BLaER1 treated with 17β-estradiol and CSF1 and Interleukin-3, amounts not matched to agents 10 nM and 100 nM (cell line): ENCODE results near the gene CTNS.
A peak's percentile ranks its signal among the peaks of the same experiment; 100 is the strongest.

ENCODE experiments used
- H3K27ac ChIP-seq, 11 experiments: shearing (Covaris generic); formaldehyde crosslinking; 2 replicates each; pipeline ENCODE4 v1.8.1; 2022
- H3K27me3 ChIP-seq, 11 experiments: shearing (Covaris generic); formaldehyde crosslinking; 2 replicates each; pipeline ENCODE4 v1.8.1; 2022
- H3K36me3 ChIP-seq, 11 experiments: shearing (Covaris generic); formaldehyde crosslinking; 2 replicates each; pipeline ENCODE4 v1.8.1; 2022
- H3K4me1 ChIP-seq, 10 experiments: shearing (Covaris generic); formaldehyde crosslinking; 2 replicates each; pipeline ENCODE4 v1.8.1; 2022
- H3K4me2 ChIP-seq, 11 experiments: shearing (Covaris generic); formaldehyde crosslinking; 2 replicates each; pipeline ENCODE4 v1.8.1; 2022
- H3K4me3 ChIP-seq, 10 experiments: shearing (Covaris generic); formaldehyde crosslinking; 2 replicates each; pipeline ENCODE4 v1.8.1; 2022
- H3K9ac ChIP-seq, 11 experiments: shearing (Covaris generic); formaldehyde crosslinking; 2 replicates each; pipeline ENCODE4 v1.8.1; 2022
- H3K9me3 ChIP-seq, 11 experiments: shearing (Covaris generic); formaldehyde crosslinking; replicated peaks in 1 of 11; 2 replicates each; pipeline ENCODE4 v1.8.1; 2022
- H4K20me1 ChIP-seq, 11 experiments: shearing (Covaris generic); formaldehyde crosslinking; 2 replicates each; pipeline ENCODE4 v1.8.1; 2022
- Cebpa-rat ChIP-seq, 11 experiments: shearing (Covaris generic); IDR thresholded peaks; 2 replicates each; pipeline ENCODE4 v1.8.1; 2022

Gene CTNS

DNA sequence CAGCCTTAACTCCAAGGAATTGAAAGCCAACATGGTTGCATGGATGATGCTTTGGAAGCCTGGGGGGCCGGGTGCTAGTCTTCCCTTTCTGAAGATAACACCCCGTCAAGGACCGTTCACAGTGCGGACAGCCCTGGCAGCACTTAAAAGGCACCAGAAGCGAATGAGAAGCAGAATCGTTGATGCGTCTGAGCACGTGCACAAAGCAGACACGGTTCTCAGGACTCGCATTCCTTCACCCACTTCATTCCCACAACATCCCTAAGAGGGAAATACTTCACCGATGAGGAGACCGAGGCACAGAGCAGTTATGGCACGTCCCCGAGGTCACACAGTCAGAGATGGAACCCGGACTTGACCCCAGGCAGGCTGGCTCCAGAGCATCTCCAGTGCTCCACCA, 41.6 kb upstream of the CTNS start:
- H3K4me3 ChIP-seq: no peak overlapping the region
- H3K27ac ChIP-seq: no peak overlapping the region
- H3K4me1 ChIP-seq: peaks cover 0 to 19% (median 17%) of the 10 kb centered on the region in 10 experiments; a peak in 16 of 20 replicates
- no peaks in the 10 kb centered on the region for H3K27me3 ChIP-seq
- no peaks in the 10 kb centered on the region for H3K9me3 ChIP-seq
- no peak overlapping the region for H3K4me2 ChIP-seq
- H3K36me3 ChIP-seq: peaks cover 0 to 24% (median under 1%) of the 10 kb centered on the region in 11 experiments; a peak in 10 of 22 replicates
- H4K20me1 ChIP-seq: peaks cover 0 to 52% (median 4%) of the 10 kb centered on the region in 11 experiments; a peak in 7 of 22 replicates
- H3K9ac ChIP-seq: no peak overlapping the region
- TF ChIP-seq Cebpa-rat (IDR thresholded peaks at IDR 0.05): no peak

DNA sequence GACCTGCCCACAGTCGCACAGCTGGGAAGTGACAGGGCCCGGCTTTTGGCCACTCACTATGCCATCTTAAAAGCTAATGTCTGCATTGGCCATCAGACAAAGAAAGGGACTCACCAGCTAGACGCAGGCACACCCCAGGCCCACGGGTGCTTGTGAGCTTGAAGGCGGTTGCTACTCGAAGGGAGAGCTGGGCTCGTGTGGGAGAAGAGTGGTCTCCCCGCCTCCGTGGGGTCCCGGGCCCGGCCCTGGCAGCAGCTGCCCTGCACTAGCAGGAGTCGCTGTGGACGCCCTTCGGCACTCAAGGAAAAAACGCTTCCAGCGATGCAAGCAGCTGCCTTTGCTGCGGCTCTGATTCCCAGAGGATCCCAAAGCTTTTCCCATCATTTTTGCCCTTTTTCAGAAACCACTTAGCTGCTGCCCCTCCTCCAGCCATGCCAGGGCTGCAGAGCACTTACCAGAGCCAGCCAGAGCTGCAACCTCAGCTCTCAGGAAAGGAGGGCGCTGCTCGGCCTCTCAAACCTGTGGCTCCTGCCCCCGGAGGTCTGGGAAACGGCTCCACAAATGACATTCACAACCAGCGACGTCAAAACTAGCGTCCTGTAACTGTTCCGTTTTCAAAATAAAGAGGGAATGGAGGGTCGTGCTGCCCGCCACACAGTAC, 39.6 kb upstream of the CTNS start:
- no peak for TF ChIP-seq Cebpa-rat (IDR thresholded peaks at IDR 0.05)
- Histone ChIP-seq H3K36me3 (peaks cover 0 to 10% (median 0%) of the 10 kb centered on the region in 11 experiments; a peak in 4 of 22 replicates), H3K4me1 (peaks cover 0 to 6% (median 0%) of the 10 kb centered on the region in 10 experiments; a peak in 2 of 20 replicates), H3K9ac (peak overlapping the region in 1 of 11 experiments; percentile 14; a peak in 1 of 22 replicates), H3K9me3 (no peaks in the 10 kb centered on the region), H3K4me2 (no peak overlapping the region), H3K27me3 (no peaks in the 10 kb centered on the region), H3K4me3 (no peak overlapping the region), H4K20me1 (peaks cover 0 to 42% (median 4%) of the 10 kb centered on the region in 11 experiments; a peak in 7 of 22 replicates), H3K27ac (no peak overlapping the region)

DNA sequence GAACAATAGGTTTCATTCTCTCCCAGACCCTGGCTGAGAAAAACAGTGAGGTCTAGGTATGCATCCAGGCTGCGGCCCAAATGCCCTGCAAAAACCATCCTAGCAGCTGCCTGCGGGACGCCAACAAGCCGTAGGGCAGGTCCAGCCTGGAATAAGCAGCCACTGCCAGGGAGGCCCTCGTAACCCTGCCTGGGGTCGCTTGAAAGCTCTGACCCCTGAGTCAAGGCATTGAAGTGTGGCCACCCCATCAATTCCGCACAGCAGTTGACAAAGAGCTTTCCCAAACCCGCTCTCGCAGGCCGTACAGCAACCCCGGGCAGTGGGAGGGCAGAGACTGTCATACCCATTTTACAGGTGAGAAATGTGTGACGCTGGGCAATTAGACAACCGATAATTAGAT, 38.5 kb upstream of the CTNS start:
- H3K9me3 ChIP-seq: no peaks in the 10 kb centered on the region
- peaks cover 0 to 36% (median 4%) of the 10 kb centered on the region in 11 experiments; a peak in 7 of 22 replicates for H4K20me1 ChIP-seq
- H3K4me3 ChIP-seq: no peak overlapping the region
- H3K27me3 ChIP-seq: no peaks in the 10 kb centered on the region
- H3K36me3 ChIP-seq: peaks cover 0 to 14% (median 6%) of the 10 kb centered on the region in 11 experiments; a peak in 13 of 22 replicates
- no peak overlapping the region for H3K9ac ChIP-seq
- H3K27ac ChIP-seq: no peak overlapping the region
- H3K4me1 ChIP-seq: peaks cover 0 to 6% (median 0%) of the 10 kb centered on the region in 10 experiments; a peak in 2 of 20 replicates
- no peak for TF ChIP-seq Cebpa-rat (IDR thresholded peaks at IDR 0.05)
- no peak overlapping the region for H3K4me2 ChIP-seq

DNA sequence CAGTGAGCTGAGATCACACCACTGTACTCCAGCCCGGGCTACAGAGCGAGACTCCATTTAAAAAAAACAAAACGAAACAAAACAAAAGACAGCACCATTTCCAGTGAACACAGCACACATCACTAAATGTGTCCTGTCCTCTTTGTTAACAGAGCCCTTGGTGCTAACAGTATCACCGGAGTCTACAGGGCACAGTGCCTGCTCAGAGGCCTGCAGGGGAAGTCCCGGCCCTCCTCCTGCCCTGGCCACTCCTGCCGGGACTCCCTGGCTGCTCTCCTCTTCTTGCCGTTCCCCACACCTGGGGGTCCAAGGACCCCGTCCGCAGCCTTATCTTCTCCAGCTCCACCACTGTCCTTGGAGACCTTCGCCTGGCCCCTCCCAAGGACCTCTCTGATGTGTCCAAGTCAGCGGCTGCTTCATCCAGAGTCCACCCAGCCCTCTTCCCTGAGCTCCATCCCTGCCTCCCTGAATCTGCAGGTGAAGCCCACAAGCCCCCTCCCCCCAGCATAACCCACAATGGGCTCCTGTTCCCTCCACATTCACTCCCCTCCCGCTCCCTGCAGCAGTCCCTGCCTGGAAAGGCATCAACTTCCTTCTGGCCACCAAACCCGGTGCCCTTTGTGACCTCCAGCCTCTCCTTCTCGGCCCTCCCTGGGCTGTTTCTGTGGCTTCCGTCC, 35.9 kb upstream of the CTNS start:
- Histone ChIP-seq H3K27ac (no peak overlapping the region), H3K4me2 (no peak overlapping the region), H3K4me1 (no peaks in the 10 kb centered on the region; a peak in 1 of 20 replicates), H3K27me3 (no peaks in the 10 kb centered on the region), H3K9ac (no peak overlapping the region), H3K4me3 (no peak overlapping the region), H3K9me3 (no peaks in the 10 kb centered on the region), H3K36me3 (peaks cover 0 to 38% (median 23%) of the 10 kb centered on the region in 11 experiments; a peak in 20 of 22 replicates), H4K20me1 (peaks cover 0 to 22% (median 2%) of the 10 kb centered on the region in 11 experiments; a peak in 9 of 22 replicates)
- TF ChIP-seq Cebpa-rat (IDR thresholded peaks at IDR 0.05): no peak

DNA sequence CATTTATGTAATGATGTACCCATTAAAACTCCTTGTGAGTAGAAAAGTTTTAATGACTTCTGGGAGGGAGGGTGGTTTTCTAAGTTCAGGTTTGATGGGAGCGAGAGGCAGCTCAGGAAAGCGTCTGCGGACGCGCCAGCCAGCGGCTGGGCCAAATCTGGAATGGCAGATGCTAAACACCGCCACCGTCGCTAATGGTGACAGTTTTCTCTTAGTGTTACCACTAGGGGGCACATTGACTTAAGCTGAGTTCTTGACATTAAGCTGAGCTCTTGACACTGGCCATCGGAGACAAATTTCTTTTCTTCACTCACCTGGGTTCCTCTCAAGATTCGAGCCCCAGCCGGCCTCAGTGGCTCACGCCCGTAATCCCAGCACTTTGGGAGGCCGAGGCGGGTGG, 34.1 kb upstream of the CTNS start:
- H3K4me2 ChIP-seq: no peak overlapping the region
- no peak overlapping the region for H3K4me3 ChIP-seq
- H3K36me3 ChIP-seq: peaks cover 9 to 57% (median 41%) of the 10 kb centered on the region in 11 experiments
- no peak for TF ChIP-seq Cebpa-rat (IDR thresholded peaks at IDR 0.05)
- H4K20me1 ChIP-seq: peaks cover 0 to 16% (median 3%) of the 10 kb centered on the region in 11 experiments; a peak in 6 of 22 replicates
- H3K4me1 ChIP-seq: no peaks in the 10 kb centered on the region
- no peak overlapping the region for H3K9ac ChIP-seq
- H3K9me3 ChIP-seq: no peaks in the 10 kb centered on the region
- H3K27ac ChIP-seq: no peak overlapping the region
- no peaks in the 10 kb centered on the region for H3K27me3 ChIP-seq

DNA sequence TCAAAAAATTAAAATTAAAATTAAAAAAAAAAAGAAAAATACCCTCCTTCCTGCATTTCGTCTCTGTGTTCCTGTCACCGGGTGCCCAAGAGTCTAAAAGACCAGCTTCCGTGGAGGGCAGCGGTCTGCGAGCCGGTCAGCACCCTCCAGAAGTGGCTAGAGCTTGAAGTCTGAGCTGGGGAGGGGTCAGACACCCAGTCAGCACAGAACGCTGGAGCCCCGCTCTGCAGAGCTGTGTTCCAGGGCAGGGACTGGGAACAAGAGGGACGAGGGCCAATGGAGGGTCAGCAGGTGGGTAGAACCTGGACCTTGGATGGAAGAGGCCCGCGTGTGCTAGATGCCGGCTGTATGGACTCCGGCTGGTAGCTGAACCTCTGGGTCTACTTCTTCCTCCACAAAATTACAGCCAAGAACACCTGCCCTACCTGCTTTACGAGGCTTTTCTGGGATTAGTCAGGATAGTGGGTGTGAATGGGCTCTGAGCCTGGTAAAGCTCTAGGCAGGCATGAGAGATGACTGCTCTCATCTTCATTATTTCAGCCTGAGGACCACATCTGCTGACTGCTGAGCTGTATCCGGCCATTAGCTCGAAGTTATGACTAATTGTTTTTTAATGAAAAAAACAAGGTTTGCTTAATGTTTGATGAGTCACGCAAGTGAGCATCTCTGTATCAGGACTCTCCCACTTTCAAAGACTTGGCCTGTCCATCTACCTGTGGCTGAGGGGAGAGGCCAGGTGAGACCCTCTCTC, 33.3 kb upstream of the CTNS start:
- Histone ChIP-seq H4K20me1 (peaks cover 0 to 19% (median 3%) of the 10 kb centered on the region in 11 experiments; a peak in 6 of 22 replicates), H3K4me1 (no peaks in the 10 kb centered on the region), H3K9me3 (no peaks in the 10 kb centered on the region), H3K4me2 (no peak overlapping the region), H3K9ac (no peak overlapping the region), H3K27me3 (no peaks in the 10 kb centered on the region), H3K4me3 (no peak overlapping the region), H3K36me3 (peaks cover 16 to 65% (median 49%) of the 10 kb centered on the region in 11 experiments), H3K27ac (no peak overlapping the region)
- TF ChIP-seq Cebpa-rat (IDR thresholded peaks at IDR 0.05): no peak

DNA sequence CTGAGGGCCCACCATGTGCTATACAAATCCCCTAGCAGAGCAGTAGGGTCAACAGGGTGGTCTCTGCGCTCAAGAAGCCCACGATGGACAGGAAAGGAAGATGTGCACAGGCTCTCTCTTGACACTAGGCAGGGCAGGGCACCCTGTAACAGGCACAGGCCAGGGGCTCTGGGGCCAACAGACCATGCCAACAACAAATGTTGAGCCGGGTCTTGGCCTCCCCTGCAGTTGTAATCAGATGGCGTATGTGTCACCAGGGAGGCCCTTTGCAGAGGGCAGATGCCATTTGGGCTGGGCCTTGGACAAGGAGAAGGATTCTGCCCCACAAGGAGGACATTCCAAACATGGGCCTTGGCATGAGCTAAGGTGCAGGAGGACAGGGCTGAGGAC, 32.7 kb upstream of the CTNS start:
- no peak overlapping the region for H3K4me2 ChIP-seq
- H3K36me3 ChIP-seq: peaks cover 20 to 70% (median 55%) of the 10 kb centered on the region in 11 experiments
- no peak for TF ChIP-seq Cebpa-rat (IDR thresholded peaks at IDR 0.05)
- no peaks in the 10 kb centered on the region for H3K27me3 ChIP-seq
- no peaks in the 10 kb centered on the region for H3K9me3 ChIP-seq
- H3K4me1 ChIP-seq: no peaks in the 10 kb centered on the region
- no peak overlapping the region for H3K4me3 ChIP-seq
- no peak overlapping the region for H3K9ac ChIP-seq
- no peak overlapping the region for H3K27ac ChIP-seq
- H4K20me1 ChIP-seq: peaks cover 0 to 25% (median 3%) of the 10 kb centered on the region in 11 experiments; a peak in 6 of 22 replicates

DNA sequence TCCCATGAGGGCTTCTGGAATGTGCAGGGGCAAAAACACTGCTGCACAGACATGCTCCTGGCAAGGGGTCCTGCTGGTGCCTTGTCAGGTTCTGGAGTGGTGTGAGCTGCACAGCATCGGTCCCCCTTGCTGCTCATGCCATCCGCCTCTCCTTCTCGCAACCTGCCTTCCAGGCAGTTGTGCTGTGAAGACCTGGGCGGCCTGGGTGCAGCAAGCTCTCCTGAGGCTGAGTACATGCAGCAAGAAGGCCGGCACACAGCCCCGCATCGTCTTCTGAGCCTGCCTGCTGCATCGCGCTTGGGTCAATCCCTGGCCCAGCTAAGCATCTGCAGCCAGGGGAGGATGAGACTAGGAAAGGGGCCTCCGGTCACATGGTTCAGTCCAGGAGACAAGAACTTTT, 26.9 kb upstream of the CTNS start:
- Histone ChIP-seq H3K27ac (no peak overlapping the region), H3K27me3 (no peaks in the 10 kb centered on the region), H3K4me1 (no peaks in the 10 kb centered on the region), H3K9ac (no peak overlapping the region), H4K20me1 (peaks cover 0 to 45% (median 16%) of the 10 kb centered on the region in 11 experiments; a peak in 11 of 22 replicates), H3K36me3 (peaks cover 71 to 100% (median 97%) of the 10 kb centered on the region in 11 experiments), H3K4me2 (no peak overlapping the region), H3K9me3 (no peaks in the 10 kb centered on the region), H3K4me3 (no peak overlapping the region)
- no peak for TF ChIP-seq Cebpa-rat (IDR thresholded peaks at IDR 0.05)

- Histone ChIP-seq H3K36me3 (peaks cover 79 to 100% (median 97%) of the 10 kb centered on the region in 11 experiments), H3K4me3 (no peak overlapping the region), H3K27me3 (no peaks in the 10 kb centered on the region), H3K27ac (no peak overlapping the region), H3K4me2 (no peak overlapping the region), H3K4me1 (no peaks in the 10 kb centered on the region), H3K9me3 (no peaks in the 10 kb centered on the region), H4K20me1 (peaks cover 0 to 41% (median 16%) of the 10 kb centered on the region in 11 experiments; a peak in 11 of 22 replicates), H3K9ac (no peak overlapping the region)
- no peak for TF ChIP-seq Cebpa-rat (IDR thresholded peaks at IDR 0.05)
Measured at GRCh38 chr17:3610523-3610922, 26.0 kb upstream of the CTNS start.
